Liver (tissue), 9 donors: Measurements from ENCODE around the gene ITGB1. TPM values are rescaled to one million over a fixed set of nuclear protein-coding genes. Genes with fewer than 3 reads are reported as not detected.

Experiments
- DNase-seq: peaks from one replicate; pipeline ENCODE4 v3.0.0-alpha.2; 2017; ENCODE audit warnings: low spot score
- H3K27ac ChIP-seq, 2 donors: one replicate each; pipeline ENCODE4 v1.7.0; 2013; ENCODE audit warnings: inconsistent platforms in 2 of 2, low read length in 2 of 2, control low read depth in 1 of 2, low read depth in 1 of 2, mild to moderate bottlenecking in 1 of 2
- H3K27me3 ChIP-seq, 4 donors: one replicate each; pipeline versions ENCODE4 v1.6.1 to v1.7.0; 2013; ENCODE audit warnings: low read length in 3 of 4, inconsistent platforms in 1 of 4, mild to moderate bottlenecking in 1 of 4, moderate library complexity in 1 of 4; ENCODE audit not compliant: control insufficient read depth in 4 of 4, insufficient read depth in 4 of 4
- H3K36me3 ChIP-seq, 4 donors: one replicate each; pipeline versions ENCODE4 v1.6.1 to v1.7.0; 2013; ENCODE audit warnings: low read length in 3 of 4, mild to moderate bottlenecking in 3 of 4, low read depth in 1 of 4, moderate library complexity in 1 of 4; ENCODE audit not compliant: control insufficient read depth in 4 of 4, insufficient read depth in 3 of 4
- H3K4me1 ChIP-seq, 4 donors: one replicate each; pipeline versions ENCODE4 v1.6.1 to v1.7.0; 2013; ENCODE audit warnings: low read length in 3 of 4, mild to moderate bottlenecking in 3 of 4, moderate library complexity in 1 of 4; ENCODE audit not compliant: control insufficient read depth in 4 of 4, insufficient read depth in 4 of 4
- H3K4me3 ChIP-seq, 3 donors: one replicate each; pipeline versions ENCODE4 v1.6.1 to v1.7.0; 2013; ENCODE audit warnings: low read length in 3 of 3, control low read depth in 1 of 3, low read depth in 1 of 3, mild to moderate bottlenecking in 1 of 3
- H3K9ac ChIP-seq, 2 donors: one replicate each; pipeline ENCODE4 v1.7.0; 2013; ENCODE audit warnings: low read length in 2 of 2, mild to moderate bottlenecking in 2 of 2, moderate library complexity in 2 of 2, control low read depth in 1 of 2, low read depth in 1 of 2
- H3K9me3 ChIP-seq, 4 donors: one replicate each; pipeline versions ENCODE4 v1.6.1 to v1.7.0; 2013; ENCODE audit warnings: low read length in 3 of 4; ENCODE audit not compliant: control insufficient read depth in 4 of 4
- ATF3 ChIP-seq: IDR thresholded peaks from 2 replicates; pipeline ENCODE4 v1.6.1; 2016; ENCODE audit warnings: antibody characterized with exemption
- CTCF ChIP-seq: fragments of 150-350 bp; IDR thresholded peaks from 2 replicates; pipeline ENCODE4 v1.5.1; 2017; ENCODE audit warnings: improper control_type of control experiment, low read depth, low read length; ENCODE audit not compliant: missing input control
- EGR1 ChIP-seq, 2 donors: IDR thresholded peaks; 2 replicates each; pipeline ENCODE4 v1.6.1; 2016 to 2018; ENCODE audit warnings: antibody characterized with exemption in 2 of 2, low read depth in 2 of 2
- FOXA1 ChIP-seq: IDR thresholded peaks from 2 replicates; pipeline ENCODE4 v1.6.1; 2016; ENCODE audit warnings: antibody characterized with exemption
- FOXA2 ChIP-seq: IDR thresholded peaks from 2 replicates; pipeline ENCODE4 v1.6.1; 2016; ENCODE audit warnings: antibody characterized with exemption
- GABPA ChIP-seq, 2 donors: IDR thresholded peaks in 1 of 2; conservative IDR thresholded peaks in 1 of 2; 2 replicates each; pipeline ENCODE4 v1.6.1; 2016; ENCODE audit warnings: antibody characterized with exemption in 2 of 2, mild to moderate bottlenecking in 1 of 2, moderate library complexity in 1 of 2
- HNF4A ChIP-seq, 2 donors: conservative IDR thresholded peaks; 2 replicates each; pipeline ENCODE4 v1.6.1; 2016; ENCODE audit warnings: antibody characterized with exemption in 2 of 2, mild to moderate bottlenecking in 2 of 2
- JUND ChIP-seq, 2 donors: IDR thresholded peaks; 2 replicates each; pipeline ENCODE4 v1.6.1; 2016; ENCODE audit warnings: antibody characterized with exemption in 2 of 2
- MAX ChIP-seq: IDR thresholded peaks from 2 replicates; pipeline ENCODE4 v1.6.1; 2016; ENCODE audit warnings: antibody characterized with exemption
- NR2F2 ChIP-seq: IDR thresholded peaks from 2 replicates; pipeline ENCODE4 v1.6.1; 2016; ENCODE audit warnings: antibody characterized with exemption
- RXRA ChIP-seq, 2 donors: IDR thresholded peaks; 2 replicates each; pipeline ENCODE4 v1.6.1; 2017 to 2018; ENCODE audit warnings: antibody characterized with exemption in 2 of 2, mild to moderate bottlenecking in 1 of 2
- SP1 ChIP-seq: IDR thresholded peaks from 2 replicates; pipeline ENCODE4 v1.6.1; 2018; ENCODE audit warnings: antibody characterized with exemption, mild to moderate bottlenecking
- TAF1 ChIP-seq: conservative IDR thresholded peaks from 2 replicates; pipeline ENCODE4 v1.6.1; 2016; ENCODE audit warnings: antibody characterized with exemption, mild to moderate bottlenecking
- YY1 ChIP-seq: IDR thresholded peaks from 2 replicates; pipeline ENCODE4 v1.6.1; 2016; ENCODE audit warnings: antibody characterized with exemption, mild to moderate bottlenecking
- ZBTB33 ChIP-seq: IDR thresholded peaks from 2 replicates; pipeline ENCODE4 v1.6.1; 2016; ENCODE audit warnings: antibody characterized with exemption
- WGBS: extraction: QIAGEN DNeasy Blood & Tissue Kit; methylation state at CpG from one replicate; pipeline ENCODE4 v1.1.7; 2013; 5-methylcytosine and 5-hydroxymethylcytosine counted together
- polyA plus RNA-seq, 2 donors: library from polyadenylated mRNA; stranded (reverse) in 1 of 2; unstranded in 1 of 2; fragments of 200-250 nt in 1 of 2; fragments of >200 nt in 1 of 2; fragmentation: Nextera tagmentation in 1 of 2; extraction: Ambion mirVana in 1 of 2; gene quantifications; one replicate each; pipeline versions ENCODE4 v1.2.1 to v1.2.3, GENCODE V29; 2013 to 2015
- total RNA-seq, 2 donors: library from RNA; depleted of rRNA; stranded (reverse); fragments of >200 nt; gene quantifications; one replicate each; pipeline ENCODE4 v1.2.3, GENCODE V29; 2014
- donor health status: healthy.
- donor health status: healthy.
- donor health status: healthy.
- donor health status: healthy.
- donor health status: healthy.

ITGB1 gene
- total and polyA plus RNA-seq, 4 donors = 109 to 308 (median 221) TPM

- Histone ChIP-seq H3K9ac (peak overlapping the region in 1 of 2 donors; percentile 16), H3K27me3 (no peaks in the 10 kb centered on the region), H3K9me3 (no peaks in the 10 kb centered on the region), H3K4me1 (peaks cover 12 to 30% (median 20%) of the 10 kb centered on the region in 4 donors), H3K27ac (peak overlapping the region; percentile 83 to 87), H3K4me3 (no peak overlapping the region), H3K36me3 (no peaks in the 10 kb centered on the region)
- TF ChIP-seq EGR1 (IDR thresholded peaks at IDR 0.05; ENCODE audit: low read depth in 2 of 2) = no peak
- TF ChIP-seq YY1 = no peak
- TF ChIP-seq FOXA1 = no peak
- TF ChIP-seq JUND (IDR thresholded peaks at IDR 0.05) = no peak
- no peak for TF ChIP-seq SP1
- TF ChIP-seq HNF4A (conservative IDR thresholded peaks at IDR 0.05) = no peak
- no peak for TF ChIP-seq ATF3
- no peak for TF ChIP-seq ZBTB33
- no peak for DNase-seq
- whole genome bisulfite sequencing = 86% methylated on average over 4 of the region's 4 CpGs
These were observed 27.3 kb upstream of the ITGB1 start for GRCh38 chr10:32985341-32985764.

- no peaks in the 10 kb centered on the region for H3K36me3 ChIP-seq
- peak overlapping the region in 1 of 2 donors; percentile 41 for H3K9ac ChIP-seq
- no peak for TF ChIP-seq CTCF
- no peak for TF ChIP-seq GABPA (IDR thresholded peaks at IDR 0.05 in 1 of 2, conservative IDR thresholded peaks at IDR 0.05 in 1 of 2)
- TF ChIP-seq NR2F2 = no peak
- H3K4me1 ChIP-seq = peaks cover 12 to 33% (median 20%) of the 10 kb centered on the region in 4 donors
- H3K27ac ChIP-seq = peak overlapping the region in 1 of 2 donors; percentile 96
- no peaks in the 10 kb centered on the region for H3K9me3 ChIP-seq
- no peaks in the 10 kb centered on the region for H3K27me3 ChIP-seq
- H3K4me3 ChIP-seq = no peak overlapping the region
- DNase-seq = no peak
- 98% methylated on average over 4 of the region's 4 CpGs for WGBS
These were observed 26.1 kb upstream of the ITGB1 start for GRCh38 chr10:32984003-32984600.

GRCh38 chr10:32982911-32983909 lies 25.2 kb upstream of the ITGB1 start:
- WGBS = 44% methylated on average over 4 of the region's 4 CpGs
- H3K4me3 ChIP-seq = no peak overlapping the region
- H3K4me1 ChIP-seq = peaks cover 12 to 33% (median 20%) of the 10 kb centered on the region in 4 donors
- H3K27me3 ChIP-seq = no peaks in the 10 kb centered on the region
- peak overlapping the region in 1 of 2 donors; percentile 14 for H3K9ac ChIP-seq
- H3K9me3 ChIP-seq = no peaks in the 10 kb centered on the region
- no peak for DNase-seq
- H3K27ac ChIP-seq = peak overlapping the region; percentile 91 to 96
- H3K36me3 ChIP-seq = no peaks in the 10 kb centered on the region
- TF ChIP-seq MAX (peak; percentile 68), CTCF (no peak), GABPA (IDR thresholded peaks at IDR 0.05 in 1 of 2, conservative IDR thresholded peaks at IDR 0.05 in 1 of 2) (peak in 1 of 2 donors; percentile 17), HNF4A (conservative IDR thresholded peaks at IDR 0.05) (peak; percentile 70 to 78), ATF3 (peak; percentile 19), TAF1 (peak; percentile 73), RXRA (IDR thresholded peaks at IDR 0.05) (peak; percentile 93 to 95), FOXA1 (peak; percentile 74), YY1 (peak; percentile 80), SP1 (peak; percentile 95), EGR1 (IDR thresholded peaks at IDR 0.05; ENCODE audit: low read depth in 2 of 2) (peak; percentile 84 to 91), FOXA2 (peak; percentile 77)
